CD4-positive, CD25-positive, alpha-beta regulatory T cell (primary cell): ENCODE data around the gene TAF5L. TPM values are rescaled to one million over a fixed set of nuclear protein-coding genes. Genes with fewer than 3 reads are reported as not detected.
A peak's percentile ranks its signal among the peaks of the same experiment; 100 is the strongest.

Experiments used
- ATAC-seq, 2 donors: fragments of 150-1000 bp; cut with Tn5 transposase; one replicate each; pipeline ENCODE4 v1.10.0; 2021; ENCODE audit warnings: low read depth in 2 of 2, moderate number of reproducible peaks in 2 of 2, moderate library complexity in 1 of 2
- DNase-seq, 3 donors: peaks; one replicate each; pipeline versions ENCODE4 v3.0.0 to v3.0.0-alpha.2; 2012 to 2022; ENCODE audit warnings: mixed read lengths in 1 of 3
- H3K27ac ChIP-seq: one replicate; pipeline ENCODE4 v1.7.0; 2013; ENCODE audit warnings: mild to moderate bottlenecking, low read length; ENCODE audit not compliant: insufficient read depth, poor library complexity, severe bottlenecking
- H3K27me3 ChIP-seq: one replicate; pipeline ENCODE4 v1.7.0; 2013; ENCODE audit warnings: low read length; ENCODE audit not compliant: control insufficient read depth, insufficient read depth
- H3K36me3 ChIP-seq: one replicate; pipeline ENCODE4 v1.7.0; 2013; ENCODE audit warnings: mild to moderate bottlenecking, low read length, moderate library complexity; ENCODE audit not compliant: control insufficient read depth, insufficient read depth
- H3K4me1 ChIP-seq: 2 replicates; pipeline ENCODE4 v1.7.0; 2013; ENCODE audit warnings: mild to moderate bottlenecking, low read length; ENCODE audit not compliant: insufficient read depth, control insufficient read depth, poor library complexity, severe bottlenecking
- H3K4me3 ChIP-seq: one replicate; pipeline ENCODE4 v1.7.0; 2013; ENCODE audit warnings: low read depth, mild to moderate bottlenecking, low read length, moderate library complexity
- H3K9me3 ChIP-seq, 2 experiments: 1 replicate in 1 of 2; 2 replicates in 1 of 2; pipeline ENCODE4 v1.7.0; 2013; ENCODE audit warnings: low read length in 2 of 2, mild to moderate bottlenecking in 1 of 2, moderate library complexity in 1 of 2; ENCODE audit not compliant: control insufficient read depth in 2 of 2
- H3K27ac Mint-ChIP-seq, 3 donors: one replicate each; pipeline ENCODE4 v1.8.0; 2020 to 2022; ENCODE audit warnings: mild to moderate bottlenecking in 3 of 3, mixed read lengths in 3 of 3, moderate library complexity in 2 of 3
- H3K27me3 Mint-ChIP-seq: one replicate; pipeline ENCODE4 v1.8.0; 2022; ENCODE audit warnings: mild to moderate bottlenecking, mixed read lengths
- H3K36me3 Mint-ChIP-seq: one replicate; pipeline ENCODE4 v1.8.0; 2020; ENCODE audit warnings: mixed read lengths
- H3K4me1 Mint-ChIP-seq, 4 donors: one replicate each; pipeline ENCODE4 v1.8.0; 2020 to 2022; ENCODE audit warnings: mixed read lengths in 4 of 4, mild to moderate bottlenecking in 1 of 4
- H3K4me3 Mint-ChIP-seq, 4 donors: one replicate each; pipeline ENCODE4 v1.8.0; 2020 to 2022; ENCODE audit warnings: mild to moderate bottlenecking in 4 of 4, mixed read lengths in 4 of 4, moderate library complexity in 3 of 4
- H3K9me3 Mint-ChIP-seq, 7 donors: one replicate each; pipeline ENCODE4 v1.8.0; 2020 to 2022; ENCODE audit warnings: mixed read lengths in 7 of 7, mild to moderate bottlenecking in 3 of 7, moderate library complexity in 2 of 7
- polyA plus RNA-seq, 4 donors: library from polyadenylated mRNA; unstranded; fragments of 300-500 nt; fragmentation: Illumina TruSeq; gene quantifications; one replicate each; pipeline ENCODE4 v1.2.3, GENCODE V29; 2021
- total RNA-seq: library from RNA; stranded (reverse); gene quantifications from one replicate; pipeline ENCODE4 v1.2.3, GENCODE V29; 2022

The TAF5L gene
- total RNA-seq (33.6 TPM), polyA plus RNA-seq (10 to 100 TPM in 1 of 4 donors, 1 to 10 TPM in 3; 4.6 to 11.3 (median 5.4) TPM)

DNA sequence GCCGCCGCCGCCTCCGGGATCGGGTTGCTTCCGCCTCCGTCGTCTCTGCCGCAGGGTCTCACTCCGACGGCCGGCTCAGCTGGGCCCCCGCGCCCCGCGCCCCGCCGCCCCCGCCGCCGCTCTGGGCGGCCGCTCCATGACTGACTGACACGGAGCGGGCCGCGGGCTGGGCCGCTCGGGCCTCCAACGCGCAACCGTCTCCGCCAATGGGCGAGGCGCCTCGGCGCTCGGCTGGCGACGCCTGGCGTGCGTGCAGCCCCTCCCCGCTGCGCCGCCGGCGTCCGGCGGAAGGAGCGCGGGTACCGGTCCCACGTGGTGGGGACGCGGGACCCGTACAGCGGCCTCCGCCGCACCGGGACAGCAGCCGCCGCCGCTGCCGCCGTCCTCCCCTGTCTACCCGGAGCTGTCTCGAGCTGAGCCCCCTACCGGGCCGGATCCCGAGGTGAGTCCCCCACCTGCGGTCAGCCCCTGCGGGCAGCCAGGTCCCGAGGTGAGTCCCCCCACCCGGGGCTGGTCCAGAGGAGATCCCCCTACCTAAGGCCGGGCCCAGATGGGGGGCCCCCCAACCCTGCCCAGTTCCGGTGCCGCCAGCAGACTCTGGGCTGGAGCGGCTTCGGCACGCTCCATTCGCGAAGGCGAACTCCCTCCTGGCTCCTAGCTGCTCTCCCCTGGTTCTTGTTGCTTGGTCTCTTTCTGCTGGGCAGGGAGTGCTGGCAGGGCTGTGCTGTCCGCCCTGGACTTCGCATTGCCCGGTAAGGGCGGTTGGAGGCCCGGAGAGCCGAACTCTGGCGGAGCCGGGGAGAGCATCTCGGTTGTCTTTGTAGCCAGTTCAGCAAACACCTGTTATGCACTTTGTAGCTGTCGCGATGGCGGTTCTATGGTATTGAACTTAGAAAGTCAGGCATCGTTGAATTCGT is at the start of gene TAF5L, which contains the start of gene URB2:
TSS of gene TAF5L (minus strand) at position 208 of the 917 bp plus-strand sequence. CDS start 11,640 bp downstream, outside the sequence.
TSS of gene URB2 (plus strand) at position 333 of the 917 bp plus-strand sequence. CDS start 1,387 bp downstream, outside the sequence.
- peaks cover 39% of the 10 kb centered on the region for H3K4me1 ChIP-seq
- Mint-ChIP-seq H3K4me1 (peaks cover 36 to 66% (median 56%) of the 10 kb centered on the region in 4 donors), H3K9me3 (peaks cover 0 to 1% (median 0%) of the 10 kb centered on the region in 7 donors), H3K27me3 (no peaks in the 10 kb centered on the region), H3K27ac (peak within 1 kb of the TSS; percentile 82 to 98 (median 94)), H3K36me3 (peaks cover 13% of the 10 kb centered on the region), H3K4me3 (peak within 1 kb of the TSS; percentile 98 to 100 (median 100))
- DNase-seq (peak; percentile 80 to 92 (median 88)), ATAC-seq (peak; percentile 94 to 95)
- H3K4me3 ChIP-seq, result peak within 1 kb of the TSS; percentile 94
- no peaks in the 10 kb centered on the region for H3K9me3 ChIP-seq
- H3K36me3 ChIP-seq, result no peaks in the 10 kb centered on the region
- H3K27ac ChIP-seq, result peak within 1 kb of the TSS; percentile 82
- H3K27me3 ChIP-seq, result no peaks in the 10 kb centered on the region

DNA sequence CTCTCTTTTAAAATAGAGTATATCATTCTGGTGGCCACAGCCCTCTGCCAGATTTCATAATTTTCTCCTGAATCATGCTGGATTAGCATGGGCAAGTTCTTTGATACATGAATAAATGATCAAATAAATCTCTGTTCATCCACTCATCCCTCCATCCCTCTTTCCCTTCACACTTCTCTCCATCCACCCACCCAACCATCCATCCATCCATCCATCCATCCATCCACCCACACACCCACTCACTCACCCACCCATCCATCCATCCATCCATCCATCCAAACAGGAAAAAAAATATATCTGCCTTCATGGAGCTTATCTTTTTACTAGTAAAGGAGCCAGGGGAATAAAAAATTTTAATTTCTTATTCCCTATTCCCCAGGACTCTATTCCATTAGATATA is 49.5 kb upstream of the TAF5L start:
- no peak for DNase-seq
- no peak overlapping the region for H3K4me3 Mint-ChIP-seq
- Histone ChIP-seq H3K4me1 (no peaks in the 10 kb centered on the region), H3K27me3 (no peaks in the 10 kb centered on the region), H3K9me3 (no peaks in the 10 kb centered on the region), H3K4me3 (no peak overlapping the region), H3K27ac (no peak overlapping the region), H3K36me3 (no peaks in the 10 kb centered on the region)
- peaks cover 0 to 3% (median 0%) of the 10 kb centered on the region in 7 donors for H3K9me3 Mint-ChIP-seq
- peaks cover 0 to 5% (median 0%) of the 10 kb centered on the region in 4 donors for H3K4me1 Mint-ChIP-seq
- H3K36me3 Mint-ChIP-seq, result no peaks in the 10 kb centered on the region
- no peak for ATAC-seq
- no peak overlapping the region for H3K27ac Mint-ChIP-seq
- no peaks in the 10 kb centered on the region for H3K27me3 Mint-ChIP-seq

DNA sequence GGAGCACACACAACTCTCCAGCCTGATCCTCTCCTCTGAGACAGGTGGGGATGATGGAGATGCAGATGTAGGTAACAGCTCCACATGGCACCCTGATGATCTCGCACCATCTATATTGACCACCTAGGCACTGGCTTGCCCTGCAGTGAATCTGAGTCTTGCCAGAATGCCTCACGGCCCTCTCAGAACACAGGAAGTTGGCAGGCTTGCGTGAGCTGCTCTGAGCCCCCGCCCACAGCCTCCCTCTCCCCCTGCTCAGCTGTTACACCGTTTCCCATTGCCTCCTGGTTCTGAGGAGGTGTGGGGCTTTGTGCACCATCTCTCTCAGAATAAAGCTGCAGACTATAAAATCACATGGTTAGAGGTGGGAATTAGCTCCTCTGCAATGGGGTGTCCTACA is 48.1 kb upstream of the TAF5L start:
- H3K36me3 Mint-ChIP-seq, result peaks cover 7% of the 10 kb centered on the region
- Histone ChIP-seq H3K4me3 (no peak overlapping the region), H3K27ac (no peak overlapping the region), H3K9me3 (no peaks in the 10 kb centered on the region), H3K27me3 (no peaks in the 10 kb centered on the region), H3K36me3 (no peaks in the 10 kb centered on the region), H3K4me1 (no peaks in the 10 kb centered on the region)
- H3K27ac Mint-ChIP-seq, result no peak overlapping the region
- H3K4me1 Mint-ChIP-seq, result peaks cover 0 to 5% (median 0%) of the 10 kb centered on the region in 4 donors
- no peak overlapping the region for H3K4me3 Mint-ChIP-seq
- no peaks in the 10 kb centered on the region for H3K27me3 Mint-ChIP-seq
- ATAC-seq (no peak), DNase-seq (peak in 1 of 3 donors; percentile 45)
- H3K9me3 Mint-ChIP-seq, result peaks cover 0 to 3% (median 0%) of the 10 kb centered on the region in 7 donors

DNA sequence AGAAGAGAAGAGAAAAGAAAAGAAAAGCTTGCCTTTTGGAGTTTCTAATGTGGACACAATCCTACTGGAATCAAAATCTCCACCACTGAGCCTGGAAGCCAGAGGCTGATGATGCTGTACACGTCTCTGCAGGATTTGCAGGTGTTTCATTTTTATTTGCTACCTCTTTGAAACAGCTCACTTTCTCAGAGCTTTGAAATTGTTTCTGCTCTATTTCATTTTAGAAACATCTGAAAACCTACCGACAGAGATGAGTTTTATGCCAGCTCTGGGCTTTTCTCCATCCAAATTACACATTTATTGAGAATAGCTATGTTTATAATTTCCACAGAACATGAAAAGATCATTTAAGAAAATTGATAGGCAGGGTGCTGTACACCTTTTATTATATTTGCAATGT is 46.3 kb upstream of the TAF5L start:
- no peak overlapping the region for H3K27ac Mint-ChIP-seq
- H3K27me3 Mint-ChIP-seq, result no peaks in the 10 kb centered on the region
- peaks cover 0 to 3% (median 0%) of the 10 kb centered on the region in 7 donors for H3K9me3 Mint-ChIP-seq
- Histone ChIP-seq H3K36me3 (no peaks in the 10 kb centered on the region), H3K4me1 (no peaks in the 10 kb centered on the region), H3K9me3 (no peaks in the 10 kb centered on the region), H3K27me3 (no peaks in the 10 kb centered on the region), H3K27ac (no peak overlapping the region), H3K4me3 (no peak overlapping the region)
- H3K4me3 Mint-ChIP-seq, result no peak overlapping the region
- no peak for ATAC-seq
- H3K4me1 Mint-ChIP-seq, result peaks cover 0 to 5% (median 0%) of the 10 kb centered on the region in 4 donors
- peaks cover 19% of the 10 kb centered on the region for H3K36me3 Mint-ChIP-seq
- no peak for DNase-seq

DNA sequence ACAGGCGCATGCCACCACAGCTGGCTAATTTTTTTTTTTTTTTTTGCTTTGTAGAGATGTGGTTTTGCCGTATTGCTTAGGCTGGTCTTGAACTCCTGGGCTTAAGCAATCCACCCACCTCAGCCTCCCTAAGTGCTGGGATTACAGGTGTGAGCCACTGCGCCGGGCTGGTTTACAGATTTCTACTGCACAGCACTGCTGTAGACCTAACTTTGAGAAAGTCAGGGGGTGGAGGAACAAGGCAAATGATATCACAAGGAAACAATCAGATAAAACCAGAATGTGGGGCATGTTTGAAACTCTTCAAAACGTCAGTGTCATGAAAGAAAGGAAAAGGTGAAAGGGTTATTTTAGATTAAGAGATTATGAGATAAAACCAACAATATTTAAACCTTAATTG is 45.4 kb upstream of the TAF5L start:
- Mint-ChIP-seq H3K4me3 (no peak overlapping the region), H3K27me3 (no peaks in the 10 kb centered on the region), H3K4me1 (peaks cover 0 to 5% (median 0%) of the 10 kb centered on the region in 4 donors), H3K36me3 (peaks cover 19% of the 10 kb centered on the region), H3K9me3 (peaks cover 0 to 3% (median 0%) of the 10 kb centered on the region in 7 donors), H3K27ac (no peak overlapping the region)
- Histone ChIP-seq H3K9me3 (no peaks in the 10 kb centered on the region), H3K27me3 (no peaks in the 10 kb centered on the region), H3K4me1 (no peaks in the 10 kb centered on the region), H3K36me3 (no peaks in the 10 kb centered on the region), H3K27ac (no peak overlapping the region), H3K4me3 (no peak overlapping the region)
- DNase-seq, result no peak
- no peak for ATAC-seq

DNA sequence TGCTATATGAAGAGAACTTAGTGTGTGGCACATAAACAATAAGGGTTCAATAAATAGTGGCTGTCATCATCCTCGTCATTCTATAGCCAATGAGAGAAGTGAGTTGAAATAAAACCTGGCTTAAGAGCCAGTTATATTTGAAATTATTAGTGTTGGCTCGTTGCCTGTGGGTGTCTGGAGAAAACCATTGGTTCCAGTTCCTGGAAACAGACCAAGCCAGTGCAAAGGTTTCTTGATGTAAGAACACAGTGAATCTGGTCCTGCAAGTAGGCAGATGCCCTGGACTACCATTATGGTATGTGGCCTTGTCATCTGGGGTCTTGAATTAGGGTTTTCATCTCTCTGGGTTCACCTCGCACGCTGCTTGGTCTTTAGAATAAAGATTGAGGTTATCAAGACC is 43.4 kb upstream of the TAF5L start:
- H3K27ac ChIP-seq, result no peak overlapping the region
- H3K36me3 ChIP-seq, result no peaks in the 10 kb centered on the region
- no peak for DNase-seq
- H3K4me1 Mint-ChIP-seq, result peaks cover 0 to 5% (median 0%) of the 10 kb centered on the region in 4 donors
- H3K9me3 Mint-ChIP-seq, result peaks cover 0 to 3% (median 0%) of the 10 kb centered on the region in 7 donors
- H3K27me3 Mint-ChIP-seq, result no peaks in the 10 kb centered on the region
- no peak overlapping the region for H3K4me3 Mint-ChIP-seq
- H3K27me3 ChIP-seq, result no peaks in the 10 kb centered on the region
- H3K36me3 Mint-ChIP-seq, result peaks cover 19% of the 10 kb centered on the region
- no peak overlapping the region for H3K27ac Mint-ChIP-seq
- no peaks in the 10 kb centered on the region for H3K9me3 ChIP-seq
- H3K4me3 ChIP-seq, result no peak overlapping the region
- ATAC-seq, result no peak
- H3K4me1 ChIP-seq, result peaks cover 4% of the 10 kb centered on the region

DNA sequence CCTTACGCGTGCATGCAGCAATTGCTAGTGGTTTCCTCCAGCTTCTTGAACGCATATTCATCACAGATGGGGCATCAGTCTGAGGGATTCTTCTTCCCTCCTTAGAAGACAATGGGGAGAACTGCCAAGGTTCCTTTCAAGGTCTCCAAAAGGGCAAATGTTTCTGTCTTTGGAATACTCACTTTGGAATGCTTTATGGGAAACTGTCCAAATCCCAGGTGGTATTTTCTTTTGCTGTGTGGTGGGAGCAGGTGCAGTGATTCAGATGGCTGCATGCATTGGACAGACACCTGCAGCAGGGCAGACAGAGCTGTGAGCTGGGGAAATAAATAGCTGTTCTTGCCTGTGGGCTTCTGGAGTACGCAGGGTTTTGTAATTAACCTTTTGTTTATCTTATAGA is 40.7 kb upstream of the TAF5L start:
- no peak overlapping the region for H3K27ac ChIP-seq
- Mint-ChIP-seq H3K9me3 (no peaks in the 10 kb centered on the region), H3K4me1 (peaks cover 0 to 3% (median under 1%) of the 10 kb centered on the region in 4 donors), H3K36me3 (peaks cover 19% of the 10 kb centered on the region), H3K27me3 (no peaks in the 10 kb centered on the region), H3K4me3 (no peak overlapping the region), H3K27ac (peak overlapping the region in 1 of 3 donors; percentile 46)
- DNase-seq, result no peak
- no peaks in the 10 kb centered on the region for H3K36me3 ChIP-seq
- no peak overlapping the region for H3K4me3 ChIP-seq
- no peaks in the 10 kb centered on the region for H3K27me3 ChIP-seq
- ATAC-seq, result no peak
- H3K9me3 ChIP-seq, result no peaks in the 10 kb centered on the region
- peaks cover 13% of the 10 kb centered on the region for H3K4me1 ChIP-seq
